ENCODE data around the gene KRT81. TPM values are rescaled to one million over a fixed set of nuclear protein-coding genes. Genes with fewer than 3 reads are reported as not detected.

Gene KRT81
- total RNA-seq, 3 donors from 2014 or later, result not detected

- DNase-seq, result no peak
- intact Hi-C loops (cut with DNase I, micrococcal nuclease), result no loop called here
These were observed 9.7 kb upstream of the KRT81 start for GRCh38 chr12:52300796-52301691.

GRCh38 chr12:52298677-52299190, 7.4 kb upstream of the KRT81 start:
- Histone ChIP-seq H3K4me3 (no peak overlapping the region), H3K4me1 (ENCODE audit: low read depth) (no peaks in the 10 kb centered on the region), H3K36me3 (ENCODE audit: low read depth) (no peaks in the 10 kb centered on the region), H3K9me3 (no peaks in the 10 kb centered on the region)
- DNase-seq, result no peak
- ATAC-seq, result no peak
- intact Hi-C loops (cut with DNase I, micrococcal nuclease), result no loop called here
- TF ChIP-seq CTCF (IDR thresholded peaks at IDR 0.05), result no peak

More at GRCh38 chr12:52300796-52301691, 9.7 kb upstream of the KRT81 start:
- Histone ChIP-seq H3K36me3 (ENCODE audit: low read depth) (no peaks in the 10 kb centered on the region), H3K4me1 (ENCODE audit: low read depth) (no peaks in the 10 kb centered on the region), H3K9me3 (no peaks in the 10 kb centered on the region), H3K4me3 (no peak overlapping the region)
- TF ChIP-seq CTCF (IDR thresholded peaks at IDR 0.05), result no peak
- no peak for ATAC-seq

GRCh38 chr12:52296572-52297215, 5.4 kb upstream of the KRT81 start:
- ATAC-seq (no peak), DNase-seq (no peak)
- intact Hi-C loops (cut with DNase I, micrococcal nuclease), result no loop called here
- Histone ChIP-seq H3K36me3 (ENCODE audit: low read depth) (no peaks in the 10 kb centered on the region), H3K4me1 (ENCODE audit: low read depth) (no peaks in the 10 kb centered on the region), H3K9me3 (no peaks in the 10 kb centered on the region), H3K4me3 (no peak overlapping the region)
- no peak for TF ChIP-seq CTCF (IDR thresholded peaks at IDR 0.05)

- TF ChIP-seq CTCF (IDR thresholded peaks at IDR 0.05), result no peak
- H3K9me3 ChIP-seq, result no peaks in the 10 kb centered on the region
- H3K36me3 ChIP-seq (ENCODE audit: low read depth), result no peaks in the 10 kb centered on the region
- DNase-seq, result no peak
- ATAC-seq, result no peak
- no peaks in the 10 kb centered on the region for H3K4me1 ChIP-seq (ENCODE audit: low read depth)
- intact Hi-C loops (cut with DNase I, micrococcal nuclease), result no loop called here
- no peak overlapping the region for H3K4me3 ChIP-seq
These were observed 4.3 kb upstream of the KRT81 start for GRCh38 chr12:52295663-52296062.

- no peaks in the 10 kb centered on the region for H3K9me3 ChIP-seq
- no peaks in the 10 kb centered on the region for H3K36me3 ChIP-seq (ENCODE audit: low read depth)
- no peaks in the 10 kb centered on the region for H3K4me1 ChIP-seq (ENCODE audit: low read depth)
- ATAC-seq (no peak), DNase-seq (no peak)
- TF ChIP-seq CTCF (IDR thresholded peaks at IDR 0.05), result no peak
- H3K4me3 ChIP-seq, result no peak overlapping the region
- intact Hi-C loops (cut with DNase I, micrococcal nuclease), result no loop called here
These were observed 3.5 kb upstream of the KRT81 start for GRCh38 chr12:52294803-52295202.

Measured in mucosa of descending colon (tissue), 3 donors.